Measurements from ENCODE around the gene MMP25.

The MMP25 gene

DNA sequence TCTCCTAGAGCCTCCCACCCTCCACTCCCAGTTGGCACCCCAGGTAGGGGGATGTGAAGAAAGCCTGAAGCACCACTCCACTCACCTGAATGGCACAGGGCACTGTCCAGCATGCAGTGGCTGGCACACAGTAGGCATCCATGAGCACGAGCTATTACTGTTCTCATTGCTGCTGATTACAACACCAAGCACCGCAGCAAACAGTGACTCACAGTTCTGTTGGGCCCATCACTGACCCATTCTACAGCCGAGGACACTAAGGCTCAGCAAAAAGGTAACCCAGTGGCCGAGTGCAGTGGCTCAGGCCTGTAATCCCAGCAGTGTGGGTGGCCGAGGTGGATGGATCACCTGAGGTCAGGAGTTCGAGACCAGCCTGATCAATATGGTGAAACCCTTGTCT is 50.0 kb downstream of the MMP25 start:
- DNase-seq: no peak

DNA sequence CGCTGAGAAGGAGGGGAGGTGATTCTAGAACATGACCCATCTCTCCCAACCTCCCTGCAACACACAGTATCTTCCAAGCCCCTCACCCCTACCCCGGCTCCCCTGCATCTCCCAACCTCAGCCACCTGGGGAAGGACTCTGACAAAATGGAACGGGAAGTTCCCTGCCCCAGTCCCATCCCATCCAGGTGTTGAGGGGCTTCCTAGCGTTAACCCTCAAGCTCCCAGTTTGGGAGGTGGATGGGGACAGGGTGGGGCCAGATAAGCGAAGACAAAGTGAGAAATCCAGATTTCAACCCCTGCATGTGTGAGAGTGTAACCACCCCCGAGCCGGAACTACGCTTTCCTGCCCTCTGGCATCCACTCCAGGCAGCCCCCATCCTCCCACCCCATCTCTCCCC is 50.9 kb downstream of the MMP25 start:
- no peak for DNase-seq

- DNase-seq: no peak
Observed at GRCh38 chr16:3098459-3099394, 52.4 kb downstream of the MMP25 start, which contains the start of gene ZSCAN10. TSS of gene ZSCAN10 (minus strand) at chr16:3099294. CDS start at chr16:3092937, 6,357 bp downstream.

DNA sequence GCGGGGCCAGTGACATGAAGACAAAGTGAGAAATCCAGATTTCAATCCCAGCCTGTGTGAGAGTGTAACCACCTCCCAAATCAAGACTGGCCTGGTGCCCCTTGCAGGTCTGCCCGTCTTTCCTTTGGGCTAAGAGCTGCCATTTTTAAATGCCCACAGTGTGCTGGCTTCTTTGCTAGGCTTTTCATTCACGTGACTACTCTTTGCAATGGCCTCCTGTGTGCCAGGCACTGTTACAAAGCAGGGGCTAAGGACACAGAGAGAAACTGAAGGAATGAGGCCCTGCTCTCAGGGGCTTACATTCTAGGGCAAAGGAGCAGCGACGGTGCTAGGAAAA is 53.0 kb downstream of the MMP25 start:
- DNase-seq: no peak

DNA sequence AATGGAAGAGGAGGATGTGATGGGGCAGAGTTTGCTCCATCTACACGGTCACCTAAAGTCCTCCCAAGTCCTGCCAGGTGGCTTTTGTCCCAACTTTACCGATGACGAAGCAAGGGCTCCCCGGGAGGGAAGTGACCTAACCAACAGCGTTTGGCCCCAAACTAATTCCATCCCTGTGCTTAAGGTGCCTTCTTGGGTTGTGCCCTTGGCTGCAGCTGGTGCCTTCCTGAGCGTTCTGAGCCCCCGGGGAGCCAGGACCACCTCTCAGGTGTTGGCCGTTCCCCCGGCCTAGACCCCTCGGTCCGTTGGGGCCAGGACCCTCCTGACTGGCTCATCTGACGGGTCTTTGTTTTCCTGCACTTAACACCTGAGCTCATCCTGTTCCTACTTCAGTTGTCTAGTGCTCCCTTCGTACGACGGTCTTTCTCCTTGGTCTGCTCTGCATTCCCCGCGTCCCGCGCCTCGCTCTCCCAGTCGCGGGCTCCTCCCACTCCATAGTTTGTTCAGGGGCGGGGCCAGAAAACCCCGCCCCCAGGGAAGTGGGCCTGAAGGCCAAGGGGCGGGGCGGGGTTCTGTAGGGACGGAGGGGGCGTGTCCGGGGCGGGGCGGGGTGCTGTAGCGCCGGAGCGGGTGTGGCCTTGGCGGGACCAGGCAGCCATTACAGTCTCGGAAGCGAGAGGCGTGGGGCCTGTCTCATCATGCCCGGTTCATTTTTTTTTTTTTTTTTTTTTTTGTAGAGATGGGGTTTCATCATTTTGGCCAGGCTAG is 53.6 kb downstream of the MMP25 start:
- peak; percentile 87 for DNase-seq

GRCh38 chr16:3101018-3101840 is 54.9 kb downstream of the MMP25 start:
- DNase-seq: peak; percentile 40

GRCh38 chr16:3101841-3102470 is 55.6 kb downstream of the MMP25 start:
- DNase-seq: no peak

- DNase-seq: peak; percentile 83
Observed at GRCh38 chr16:3106205-3106928, 60.0 kb downstream of the MMP25 start.

All from fibroblast of skin of back (primary cell).